MM.1S (cell line): ENCODE data around the gene SLC1A7.

Source experiments
- EZH2 ChIP-seq: fragments of 300-600 bp; sonication (generic); optimal IDR thresholded peaks from 2 replicates; pipeline ENCODE3; 2017; ENCODE audit warnings: low read depth, mild to moderate bottlenecking, antibody characterized with exemption, low read length, mixed read lengths
- EZH2phosphoT487 ChIP-seq: fragments of 300-600 bp; sonication (generic); IDR thresholded peaks from 2 replicates; pipeline ENCODE4 v1.6.1; 2018; ENCODE audit warnings: antibody characterized with exemption, low read length
- TF ChIP-seq, protein P1 (sequence below): fragments of 300-600 bp; sonication (generic); IDR thresholded peaks from 2 replicates; pipeline ENCODE4 v1.5.1; 2016; ENCODE audit warnings: antibody characterized with exemption, low read length, mixed read lengths

DNA sequence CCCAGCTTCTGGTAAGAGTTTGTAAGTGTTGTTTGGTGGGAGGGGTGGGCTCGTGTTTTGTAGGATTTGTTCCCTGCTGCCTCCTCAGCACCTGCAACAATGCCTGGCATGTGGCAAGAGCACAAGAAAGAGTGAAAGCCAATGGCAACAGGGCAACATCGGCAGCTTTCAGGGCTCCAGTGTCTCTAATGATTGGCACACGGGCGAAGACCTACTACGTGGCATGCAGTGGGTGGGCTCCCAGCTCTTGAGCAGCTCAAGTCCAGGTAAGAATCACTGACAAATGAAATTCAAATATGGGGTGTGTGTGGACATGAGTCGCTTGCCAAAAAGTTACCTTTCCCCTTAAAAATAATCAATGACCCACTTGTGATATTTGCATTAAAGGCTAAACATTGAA lies 23.9 kb upstream of the SLC1A7 start:
- TF ChIP-seq, protein P1, sequence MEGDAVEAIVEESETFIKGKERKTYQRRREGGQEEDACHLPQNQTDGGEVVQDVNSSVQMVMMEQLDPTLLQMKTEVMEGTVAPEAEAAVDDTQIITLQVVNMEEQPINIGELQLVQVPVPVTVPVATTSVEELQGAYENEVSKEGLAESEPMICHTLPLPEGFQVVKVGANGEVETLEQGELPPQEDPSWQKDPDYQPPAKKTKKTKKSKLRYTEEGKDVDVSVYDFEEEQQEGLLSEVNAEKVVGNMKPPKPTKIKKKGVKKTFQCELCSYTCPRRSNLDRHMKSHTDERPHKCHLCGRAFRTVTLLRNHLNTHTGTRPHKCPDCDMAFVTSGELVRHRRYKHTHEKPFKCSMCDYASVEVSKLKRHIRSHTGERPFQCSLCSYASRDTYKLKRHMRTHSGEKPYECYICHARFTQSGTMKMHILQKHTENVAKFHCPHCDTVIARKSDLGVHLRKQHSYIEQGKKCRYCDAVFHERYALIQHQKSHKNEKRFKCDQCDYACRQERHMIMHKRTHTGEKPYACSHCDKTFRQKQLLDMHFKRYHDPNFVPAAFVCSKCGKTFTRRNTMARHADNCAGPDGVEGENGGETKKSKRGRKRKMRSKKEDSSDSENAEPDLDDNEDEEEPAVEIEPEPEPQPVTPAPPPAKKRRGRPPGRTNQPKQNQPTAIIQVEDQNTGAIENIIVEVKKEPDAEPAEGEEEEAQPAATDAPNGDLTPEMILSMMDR, result no peak
- no peak for TF ChIP-seq EZH2
- no peak for TF ChIP-seq EZH2phosphoT487
